Fibroblast of mammary gland (primary cell): ENCODE results near the gene PANX2.

Experiments used
- DNase-seq: peaks from one replicate; pipeline ENCODE4 v3.0.0-alpha.2; 2010; ENCODE audit warnings: low read depth
- H3K4me3 ChIP-seq: 2 replicates; pipeline ENCODE4 v1.5.1; 2011; ENCODE audit warnings: low read depth, mild to moderate bottlenecking, low read length, moderate library complexity; ENCODE audit not compliant: control insufficient read depth
- TF ChIP-seq, protein P1 (sequence below): conservative IDR thresholded peaks from 2 replicates; pipeline ENCODE4 v1.5.1; 2011; ENCODE audit warnings: low read depth, low read length, inconsistent platforms; ENCODE audit not compliant: control insufficient read depth, insufficient read depth

The PANX2 gene

DNA sequence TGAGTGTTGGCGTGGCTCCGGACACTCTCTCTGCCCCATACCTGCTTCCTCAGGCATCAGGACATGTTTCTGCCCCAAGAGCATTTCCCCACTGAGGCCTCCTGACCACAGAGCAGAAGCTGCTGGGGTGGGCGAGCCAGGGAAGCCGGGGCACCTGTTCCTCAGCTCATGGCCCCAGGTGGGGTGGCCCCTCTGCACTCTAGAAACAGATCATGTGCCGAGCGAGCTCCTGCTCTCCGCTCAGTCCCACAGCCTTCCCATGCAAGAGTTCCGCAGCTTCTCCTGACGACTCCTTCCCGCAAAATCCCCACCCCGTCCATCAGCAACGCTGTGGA is 22.4 kb upstream of the PANX2 start:
- DNase-seq: no peak
- TF ChIP-seq, protein P1, sequence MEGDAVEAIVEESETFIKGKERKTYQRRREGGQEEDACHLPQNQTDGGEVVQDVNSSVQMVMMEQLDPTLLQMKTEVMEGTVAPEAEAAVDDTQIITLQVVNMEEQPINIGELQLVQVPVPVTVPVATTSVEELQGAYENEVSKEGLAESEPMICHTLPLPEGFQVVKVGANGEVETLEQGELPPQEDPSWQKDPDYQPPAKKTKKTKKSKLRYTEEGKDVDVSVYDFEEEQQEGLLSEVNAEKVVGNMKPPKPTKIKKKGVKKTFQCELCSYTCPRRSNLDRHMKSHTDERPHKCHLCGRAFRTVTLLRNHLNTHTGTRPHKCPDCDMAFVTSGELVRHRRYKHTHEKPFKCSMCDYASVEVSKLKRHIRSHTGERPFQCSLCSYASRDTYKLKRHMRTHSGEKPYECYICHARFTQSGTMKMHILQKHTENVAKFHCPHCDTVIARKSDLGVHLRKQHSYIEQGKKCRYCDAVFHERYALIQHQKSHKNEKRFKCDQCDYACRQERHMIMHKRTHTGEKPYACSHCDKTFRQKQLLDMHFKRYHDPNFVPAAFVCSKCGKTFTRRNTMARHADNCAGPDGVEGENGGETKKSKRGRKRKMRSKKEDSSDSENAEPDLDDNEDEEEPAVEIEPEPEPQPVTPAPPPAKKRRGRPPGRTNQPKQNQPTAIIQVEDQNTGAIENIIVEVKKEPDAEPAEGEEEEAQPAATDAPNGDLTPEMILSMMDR: no peak
- H3K4me3 ChIP-seq: no peak overlapping the region

DNA sequence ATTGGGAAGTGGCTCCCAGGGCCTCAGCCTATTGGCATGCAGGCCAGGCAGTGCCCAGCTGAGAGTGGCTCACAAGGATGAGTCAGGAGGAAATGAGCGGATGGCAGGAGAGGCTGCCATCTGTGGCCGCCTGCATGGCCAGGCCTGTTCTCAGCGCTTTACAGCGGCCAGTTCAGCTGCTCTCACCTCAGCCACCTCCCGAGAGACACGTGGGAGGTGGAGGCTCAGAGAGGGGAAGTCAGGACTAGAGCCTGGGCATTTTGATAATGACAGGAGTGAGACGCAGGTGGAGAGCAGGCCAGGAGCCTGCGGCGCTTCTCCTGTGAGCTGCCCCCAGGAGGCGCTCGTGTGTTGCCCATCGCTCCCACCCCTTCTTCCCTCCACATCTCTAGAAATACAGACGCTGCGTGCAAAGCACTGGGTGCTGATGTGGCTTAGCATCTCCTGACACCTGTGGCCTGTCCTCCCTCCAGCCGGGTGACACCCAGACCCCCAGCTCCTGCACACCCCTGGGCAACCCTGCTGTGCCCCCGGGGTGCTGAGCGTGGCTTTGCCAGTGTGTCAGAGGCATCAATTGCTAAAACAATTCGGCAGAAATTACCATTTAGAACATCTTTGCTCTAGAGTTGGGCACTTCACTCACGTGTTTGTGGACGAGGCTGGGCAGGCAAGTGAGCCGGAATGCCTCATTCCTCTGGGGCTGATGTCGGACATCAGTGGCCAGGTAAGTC is 21.4 kb upstream of the PANX2 start:
- DNase-seq: peak; percentile 38
- TF ChIP-seq, protein P1: peak; percentile 51
- H3K4me3 ChIP-seq: no peak overlapping the region

DNA sequence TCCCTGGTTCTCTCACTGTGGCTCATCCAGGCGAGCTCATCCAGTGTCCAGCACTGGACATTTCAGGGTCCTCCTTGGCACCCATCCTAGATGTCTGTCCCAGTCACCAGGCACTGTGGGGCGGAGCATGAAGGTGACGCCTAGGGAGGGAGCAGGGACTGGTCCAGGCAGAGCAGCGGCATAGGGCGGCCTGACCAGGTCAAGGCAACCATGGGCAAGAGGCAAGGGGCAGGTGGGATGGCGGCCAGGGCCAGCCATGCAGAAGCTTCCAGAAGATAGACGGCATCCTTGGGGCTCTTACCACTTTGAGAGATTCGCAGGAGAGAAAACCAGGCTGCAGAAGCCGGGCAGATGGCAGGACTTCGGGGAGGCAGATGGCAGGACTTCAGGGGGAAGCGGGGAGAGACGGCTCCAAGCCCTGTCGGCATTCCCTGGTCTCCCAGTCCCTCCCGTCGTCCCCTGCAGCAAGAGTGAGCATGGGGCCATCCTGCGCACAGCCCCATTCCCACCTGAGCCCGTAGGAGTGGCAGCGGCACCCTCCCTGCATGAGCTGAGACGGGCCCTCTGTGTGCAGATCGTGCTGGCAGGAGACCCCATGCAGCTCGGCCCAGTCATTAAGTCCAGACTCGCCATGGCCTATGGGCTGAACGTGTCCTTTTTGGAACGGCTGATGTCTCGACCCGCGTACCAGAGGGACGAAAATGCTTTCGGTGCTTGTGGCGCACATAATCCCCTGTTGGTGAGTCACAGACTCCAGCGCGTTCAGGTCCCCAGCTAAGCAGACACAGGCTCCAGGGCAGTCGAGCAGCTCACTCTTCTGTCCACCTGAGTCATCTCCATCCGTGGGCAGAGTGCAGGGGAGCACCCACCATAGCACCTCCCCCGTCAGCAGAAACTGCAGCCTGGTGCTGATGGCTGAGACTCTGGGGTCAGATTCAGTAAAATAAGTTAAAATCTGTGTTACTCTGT is 20.1 kb upstream of the PANX2 start:
- TF ChIP-seq, protein P1: no peak
- no peak for DNase-seq
- no peak overlapping the region for H3K4me3 ChIP-seq

DNA sequence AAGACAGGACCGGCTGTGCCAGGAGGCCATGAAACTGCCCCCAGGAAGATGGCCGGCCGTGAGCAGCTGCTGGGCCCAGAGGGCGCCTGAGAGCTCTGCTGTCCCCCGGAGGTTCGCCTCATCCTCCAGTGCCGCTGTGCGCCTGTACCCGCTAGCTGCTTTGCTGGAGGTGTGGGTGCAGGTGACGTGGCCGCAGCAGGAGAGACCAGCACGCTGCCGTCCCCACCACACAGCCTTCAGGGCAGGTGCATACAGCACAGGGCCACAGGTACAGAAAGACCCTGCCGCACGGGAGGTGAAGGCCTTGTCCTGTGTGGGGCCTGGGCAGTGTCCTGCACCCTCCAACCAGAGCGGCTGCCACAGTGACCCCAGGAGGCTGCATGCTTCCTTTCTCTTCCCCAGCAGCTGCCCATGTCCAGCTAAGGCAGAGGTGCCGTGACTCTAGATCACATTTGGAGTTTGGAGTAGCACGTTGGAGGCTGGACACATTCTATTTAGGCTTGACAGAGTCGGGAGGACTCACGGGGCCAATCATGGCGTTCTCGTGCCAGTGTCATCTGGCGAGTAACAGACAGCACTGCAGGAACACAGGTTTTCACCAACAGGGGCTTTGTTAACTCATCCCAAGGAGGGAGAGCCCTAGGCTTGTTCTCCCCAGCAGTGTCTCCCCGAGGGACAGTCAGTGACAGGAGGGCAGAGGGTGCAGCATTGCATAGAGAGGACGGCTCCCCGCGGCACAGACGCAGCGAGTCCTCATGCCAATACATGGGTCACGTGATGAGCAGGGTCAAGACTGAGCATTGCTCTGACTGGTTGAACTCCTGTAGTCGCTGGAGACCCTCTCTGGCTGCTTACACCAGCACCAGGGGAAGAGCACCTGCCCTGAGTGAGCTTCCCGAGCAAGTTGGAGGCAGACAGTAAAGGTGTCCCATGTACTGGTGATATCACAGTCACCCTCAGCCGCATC is 18.7 kb upstream of the PANX2 start:
- DNase-seq: no peak
- TF ChIP-seq, protein P1: no peak
- H3K4me3 ChIP-seq: no peak overlapping the region

DNA sequence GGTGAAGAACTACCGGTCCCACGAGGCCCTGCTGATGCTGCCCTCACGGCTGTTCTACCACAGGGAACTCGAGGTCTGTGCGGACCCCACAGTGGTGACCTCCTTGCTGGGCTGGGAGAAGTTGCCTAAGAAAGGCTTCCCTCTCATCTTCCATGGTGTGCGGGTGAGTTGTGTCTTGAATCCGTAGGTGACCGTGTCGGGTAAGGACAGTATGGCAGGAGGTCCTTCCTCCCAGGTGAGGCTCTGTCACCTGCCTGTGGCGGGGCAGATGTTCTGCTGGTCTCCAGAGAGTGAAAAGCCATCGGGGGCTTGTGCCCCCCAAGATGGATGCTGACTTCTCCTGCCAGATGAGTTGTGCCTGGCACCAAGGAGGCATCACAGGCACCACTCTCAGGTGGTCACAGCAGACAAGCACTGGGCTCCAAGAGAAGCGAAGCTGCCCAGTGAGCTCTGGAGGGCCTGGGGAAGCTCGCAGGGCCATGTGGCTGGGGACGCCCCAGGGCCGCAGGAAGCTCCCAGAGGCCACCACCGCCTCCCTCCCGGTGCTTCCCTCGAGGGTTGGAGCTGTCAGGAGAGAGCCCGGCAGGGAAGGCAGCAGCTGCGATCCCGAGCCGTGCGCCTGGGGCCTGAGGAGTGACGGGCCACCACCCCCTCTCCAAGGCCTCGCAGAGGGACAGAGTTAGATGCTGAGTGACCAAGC is 17.3 kb upstream of the PANX2 start:
- no peak for DNase-seq
- H3K4me3 ChIP-seq: no peak overlapping the region
- TF ChIP-seq, protein P1: no peak

DNA sequence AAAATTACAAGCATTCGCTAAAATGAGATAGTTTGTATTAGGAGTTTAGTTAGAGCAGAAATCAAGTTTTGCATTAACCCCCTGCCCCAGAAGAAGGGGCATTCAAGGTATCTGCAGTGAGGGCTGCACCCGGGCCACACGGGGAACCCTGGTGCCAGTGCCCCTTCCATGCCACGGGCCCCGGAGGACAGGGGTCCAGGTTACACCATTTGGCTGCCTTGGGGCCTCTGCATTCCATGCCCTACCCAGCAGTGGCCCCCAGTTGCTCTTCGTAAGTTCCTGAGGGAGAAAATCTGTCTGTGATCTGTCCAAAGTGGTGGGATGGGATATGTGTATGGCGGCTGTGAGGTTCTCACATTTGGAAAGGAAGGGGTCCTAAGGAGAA is 16.8 kb upstream of the PANX2 start:
- DNase-seq: no peak
- TF ChIP-seq, protein P1: no peak
- H3K4me3 ChIP-seq: no peak overlapping the region
